Measurements from ENCODE around the gene SPDYE4. TPM values are rescaled to one million over a fixed set of nuclear protein-coding genes. Genes with fewer than 3 reads are reported as not detected.

Gene SPDYE4
- total and polyA plus RNA-seq, 2 donors (not counting 1 experiment from before 2014, with no cell fraction given): not detected

DNA sequence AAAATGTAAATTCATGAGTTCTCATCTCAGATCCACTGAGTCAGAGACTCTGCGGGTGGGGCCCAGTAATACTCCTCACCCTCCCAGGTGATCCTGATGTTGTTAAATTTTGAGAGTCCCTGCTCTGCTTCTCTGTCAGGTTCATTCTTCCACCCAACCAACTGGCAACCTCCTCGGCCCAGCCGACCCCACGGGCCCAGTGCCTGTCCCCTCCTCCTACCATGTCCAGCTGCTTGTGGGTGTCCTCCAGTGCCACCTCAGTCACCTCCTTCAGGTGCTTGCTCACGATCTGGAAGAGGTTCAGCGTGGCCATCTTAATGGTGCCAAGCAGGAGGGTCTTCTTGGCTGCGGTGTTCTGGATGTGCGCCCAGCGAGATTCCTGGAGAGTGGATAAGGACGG lies 23.5 kb downstream of the SPDYE4 start:
- TF ChIP-seq CTCF (IDR thresholded peaks at IDR 0.05): no peak
- H3K9me3 ChIP-seq (ENCODE audit: control extremely low read depth in 1 of 3, control insufficient read depth in 2 of 3, insufficient read depth in 1 of 3, low read length in 2 of 3): no peaks in the 10 kb centered on the region
- CTCF ChIA-PET: no interaction called here
- Mint-ChIP-seq H3K4me3 (no peak overlapping the region), H3K9me3 (ENCODE audit: insufficient read depth) (no peaks in the 10 kb centered on the region), H3K27ac (no peak overlapping the region), H3K27me3 (peaks cover 6% of the 10 kb centered on the region), H3K4me1 (peaks cover 5% of the 10 kb centered on the region)
- 93% methylated on average over 7 of the region's 10 CpGs for WGBS (ENCODE audit: insufficient coverage)
- POLR2A ChIA-PET: no interaction called here
- H3K27ac ChIP-seq (ENCODE audit: low read length in 2 of 2): no peak overlapping the region
- H3K79me2 ChIP-seq (ENCODE audit: control insufficient read depth, insufficient read depth, low read length): no peaks in the 10 kb centered on the region
- no peak overlapping the region for H3K4me2 ChIP-seq (replicated peaks; ENCODE audit: low read depth, low read length, poor library complexity, severe bottlenecking)
- H3K4me1 ChIP-seq (ENCODE audit: control insufficient read depth in 2 of 2, insufficient read depth in 2 of 2, low read length in 2 of 2): peaks cover 1 to 3% of the 10 kb centered on the region in 2 donors
- ATAC-seq (ENCODE audit: low read depth) (no peak), DNase-seq (no peak)
- H3K36me3 ChIP-seq (replicated peaks in 1 of 2; ENCODE audit: control extremely low read depth in 1 of 2, control insufficient read depth in 1 of 2, extremely low read depth in 1 of 2, insufficient read depth in 2 of 2, low read length in 1 of 2): no peaks in the 10 kb centered on the region
- H3K27me3 ChIP-seq (replicated peaks in 1 of 4; ENCODE audit: control extremely low read depth in 1 of 4, control insufficient read depth in 3 of 4, insufficient read depth in 4 of 4, low read length in 3 of 4): peaks cover 0 to 2% (median 0%) of the 10 kb centered on the region in 4 experiments
- no peaks in the 10 kb centered on the region for H4K20me1 ChIP-seq (ENCODE audit: control insufficient read depth, insufficient read depth, low read length, poor library complexity, severe bottlenecking)
- intact Hi-C loops (cut with micrococcal nuclease): no loop called here
- no peak overlapping the region for H2AFZ ChIP-seq (ENCODE audit: insufficient read depth, low read depth, low read length, poor library complexity, severe bottlenecking)
- H3K4me3 ChIP-seq (ENCODE audit: control extremely low read depth in 1 of 5, extremely low read depth in 1 of 5, insufficient read depth in 1 of 5, low read depth in 2 of 5, low read length in 4 of 5): no peak overlapping the region
- H3K9ac ChIP-seq (ENCODE audit: low read length): no peak overlapping the region

DNA sequence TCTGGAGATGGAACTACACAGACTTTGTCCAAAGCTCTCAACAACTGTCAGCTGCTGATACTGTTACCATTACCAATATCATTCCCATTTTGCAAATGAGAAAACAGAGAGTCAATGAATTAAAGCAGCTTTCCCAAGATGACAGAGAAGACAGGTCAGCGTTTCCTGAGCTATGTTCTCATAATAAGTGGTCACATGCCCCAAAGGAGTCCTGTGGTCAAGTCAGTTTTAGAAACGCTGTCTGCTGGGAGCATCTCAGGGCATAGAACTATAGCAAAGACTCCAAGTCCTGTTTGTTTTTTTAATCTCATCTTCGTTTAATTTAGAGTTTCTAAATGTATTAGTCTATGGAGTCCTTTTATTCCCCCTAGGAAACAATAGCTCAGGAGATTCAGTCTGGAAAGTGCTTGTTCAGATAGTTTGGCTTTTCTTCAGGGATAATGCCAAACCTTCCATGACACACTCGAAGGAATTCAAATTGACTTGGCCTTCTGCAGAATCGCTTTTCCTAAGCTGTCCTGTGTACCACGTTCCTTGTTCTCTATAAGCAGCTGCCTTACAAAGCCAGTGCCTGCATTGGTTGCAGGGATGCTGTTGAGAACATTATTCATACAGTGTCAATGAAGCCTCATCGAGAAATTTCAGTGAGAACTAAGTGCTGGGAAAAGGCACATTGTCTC lies 25.8 kb downstream of the SPDYE4 start:
- H3K4me1 Mint-ChIP-seq: no peaks in the 10 kb centered on the region
- Histone ChIP-seq H3K9me3 (ENCODE audit: control extremely low read depth in 1 of 3, control insufficient read depth in 2 of 3, insufficient read depth in 1 of 3, low read length in 2 of 3) (no peaks in the 10 kb centered on the region), H3K27me3 (replicated peaks in 1 of 4; ENCODE audit: control extremely low read depth in 1 of 4, control insufficient read depth in 3 of 4, insufficient read depth in 4 of 4, low read length in 3 of 4) (peaks cover 0 to 2% (median 0%) of the 10 kb centered on the region in 4 experiments), H3K4me2 (replicated peaks; ENCODE audit: low read depth, low read length, poor library complexity, severe bottlenecking) (no peak overlapping the region), H4K20me1 (ENCODE audit: control insufficient read depth, insufficient read depth, low read length, poor library complexity, severe bottlenecking) (no peaks in the 10 kb centered on the region), H3K9ac (ENCODE audit: low read length) (no peak overlapping the region), H3K79me2 (ENCODE audit: control insufficient read depth, insufficient read depth, low read length) (no peaks in the 10 kb centered on the region), H3K27ac (ENCODE audit: low read length in 2 of 2) (no peak overlapping the region), H3K4me1 (ENCODE audit: control insufficient read depth in 2 of 2, insufficient read depth in 2 of 2, low read length in 2 of 2) (no peaks in the 10 kb centered on the region), H3K36me3 (replicated peaks in 1 of 2; ENCODE audit: control extremely low read depth in 1 of 2, control insufficient read depth in 1 of 2, extremely low read depth in 1 of 2, insufficient read depth in 2 of 2, low read length in 1 of 2) (no peaks in the 10 kb centered on the region), H2AFZ (ENCODE audit: insufficient read depth, low read depth, low read length, poor library complexity, severe bottlenecking) (no peak overlapping the region), H3K4me3 (ENCODE audit: control extremely low read depth in 1 of 5, extremely low read depth in 1 of 5, insufficient read depth in 1 of 5, low read depth in 2 of 5, low read length in 4 of 5) (no peak overlapping the region)
- no peak overlapping the region for H3K4me3 Mint-ChIP-seq
- WGBS (ENCODE audit: insufficient coverage): 81% methylated on average over 4 of the region's 7 CpGs
- ChIA-PET POLR2A (interaction anchor here (0.7 kb wide), 1 partner anchor 70 kb away, joined by 3 read pairs; no protein-coding TSS in a partner anchor), CTCF (interaction anchor here (1.5 kb wide), 1 partner anchor 14 kb away, joined by 9 read pairs; no protein-coding TSS in a partner anchor)
- H3K27ac Mint-ChIP-seq: no peak overlapping the region
- no peaks in the 10 kb centered on the region for H3K9me3 Mint-ChIP-seq (ENCODE audit: insufficient read depth)
- ATAC-seq (ENCODE audit: low read depth) (no peak), DNase-seq (no peak)
- intact Hi-C loops (cut with micrococcal nuclease): no loop called here
- TF ChIP-seq EZH2 (IDR thresholded peaks at IDR 0.05; ENCODE audit: borderline replicate concordance, insufficient read depth, low read depth, low read length, poor library complexity, severe bottlenecking): no peak
- peaks cover 9% of the 10 kb centered on the region for H3K27me3 Mint-ChIP-seq
